Melanocyte of skin (primary cell): ENCODE results near the gene ARIH1. TPM values are rescaled to one million over a fixed set of nuclear protein-coding genes. Genes with fewer than 3 reads are reported as not detected.

Experiments
- total RNA-seq, 2 donors: library from RNA; depleted of rRNA; stranded (reverse); fragments of >200 nt; gene quantifications; 2 replicates each; pipeline ENCODE4 v1.2.3, GENCODE V29; 2012

The ARIH1 gene
- total RNA-seq, result 10 to 100 TPM; 22.0 to 38.3 TPM

DNA sequence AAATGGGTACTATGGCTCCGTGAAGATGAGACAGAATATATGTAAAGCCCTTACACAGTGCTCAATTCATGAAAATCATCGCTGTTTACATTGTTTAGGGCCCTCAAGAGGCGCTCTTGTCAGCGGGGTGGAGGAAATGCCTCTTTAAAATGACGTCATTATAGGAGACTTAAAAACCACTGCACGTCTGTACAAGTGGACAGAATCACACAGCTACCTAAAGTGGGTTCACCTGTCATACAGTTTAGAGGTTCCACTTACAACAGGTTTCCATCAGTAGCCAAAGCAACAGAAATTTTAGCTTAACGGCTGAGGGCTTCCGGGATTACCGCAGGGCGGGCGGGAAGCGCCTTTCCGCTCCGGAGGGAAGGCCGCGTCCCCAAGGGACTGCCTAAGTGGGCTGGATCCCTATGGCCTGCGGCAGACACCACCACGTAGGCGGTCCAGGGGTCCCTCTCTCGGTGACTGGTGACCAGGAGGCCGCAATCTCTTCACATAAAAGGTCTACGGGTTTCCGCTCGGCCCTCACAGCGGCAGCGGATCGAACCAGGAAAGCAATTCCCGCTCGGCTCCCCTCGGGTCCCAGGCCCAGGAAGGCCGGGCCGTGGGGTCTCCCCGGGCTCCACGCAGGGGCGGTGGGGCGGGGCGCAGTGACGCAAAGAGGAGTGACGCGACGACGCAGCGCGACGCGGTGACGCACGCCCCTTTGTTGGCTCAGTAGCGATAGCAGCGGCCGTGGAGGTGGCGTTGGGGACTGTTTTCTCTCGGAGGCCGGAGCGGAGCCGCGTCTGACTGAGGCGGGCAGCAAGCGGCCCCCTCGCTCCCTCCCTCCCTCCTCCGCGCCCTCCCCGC is at the start of gene ARIH1:
TSS of gene ARIH1 (plus strand) at position 717 of the 852 bp plus-strand sequence. CDS start 310 bp downstream, outside the sequence.

Other genes starting within 250 kb of the ARIH1 start
- gene PKM, start 243.1 kb upstream of the ARIH1 start, total RNA-seq, result 1,000 to 10,000 TPM; 1,343 to 1,745 TPM
- 10 to 100 TPM; 26.0 to 50.2 TPM for gene PARP6, start 201.8 kb upstream of the ARIH1 start, total RNA-seq
- gene CELF6, start 154.2 kb upstream of the ARIH1 start, total RNA-seq, result under 1 TPM in 1 of 2 donors, not detected in 1; 0.33 TPM
- gene HEXA, start 98.3 kb upstream of the ARIH1 start, total RNA-seq, result 100 to 1,000 TPM; 107 to 135 TPM
- gene TMEM202, start 76.0 kb upstream of the ARIH1 start, total RNA-seq, result not detected
- gene GOLGA6B, start 180.4 kb downstream of the ARIH1 start, total RNA-seq, result not detected
- gene HIGD2B, start 211.9 kb downstream of the ARIH1 start, total RNA-seq, result under 1 TPM; under 0.01 to 0.67 TPM
- 10 to 100 TPM; 24.6 to 29.9 TPM for gene BBS4, start 211.9 kb downstream of the ARIH1 start, total RNA-seq